MM.1S (cell line): ENCODE results near the gene UBE2Q1.

Experiments used
- DNase-seq: peaks from one replicate; pipeline ENCODE4 v3.0.0-alpha.2; 2015
- H2AFZ ChIP-seq: fragments of 300-600 bp; sonication (generic); 2 replicates; pipeline ENCODE4 v1.6.0; 2016; ENCODE audit warnings: antibody characterized with exemption, low read length
- H3F3A ChIP-seq: fragments of 300-600 bp; sonication (generic); 2 replicates; pipeline ENCODE4 v1.6.1; 2016; ENCODE audit warnings: mild to moderate bottlenecking, antibody characterized with exemption, low read length, moderate library complexity, mixed read lengths; ENCODE audit not compliant: insufficient read depth
- H3K27ac ChIP-seq: fragments of 300-600 bp; sonication (generic); 2 replicates; pipeline ENCODE4 v1.5.1; 2016; ENCODE audit warnings: mild to moderate bottlenecking, low read length
- H3K27me3 ChIP-seq: fragments of 300-600 bp; sonication (generic); replicated peaks from 2 replicates; pipeline ENCODE4 v1.6.0; 2016; ENCODE audit warnings: low read length; ENCODE audit not compliant: insufficient read depth
- H3K36me3 ChIP-seq: fragments of 300-600 bp; sonication (generic); replicated peaks from 2 replicates; pipeline ENCODE4 v1.6.1; 2016; ENCODE audit warnings: mild to moderate bottlenecking, low read length, mixed read lengths; ENCODE audit not compliant: insufficient read depth
- H3K4me1 ChIP-seq: fragments of 300-600 bp; sonication (generic); 2 replicates; pipeline ENCODE4 v1.6.1; 2016; ENCODE audit warnings: low read length, mixed read lengths
- H3K4me2 ChIP-seq: fragments of 300-600 bp; sonication (generic); 2 replicates; pipeline ENCODE4 v1.6.0; 2016; ENCODE audit warnings: low read depth, low read length
- H3K4me3 ChIP-seq: fragments of 300-600 bp; sonication (generic); 2 replicates; pipeline ENCODE4 v1.5.1; 2016; ENCODE audit warnings: low read length, mixed read lengths
- H3K79me2 ChIP-seq: fragments of 300-600 bp; sonication (generic); 2 replicates; pipeline ENCODE4 v1.6.1; 2016; ENCODE audit warnings: mixed run types, low read length, mixed read lengths
- H3K9ac ChIP-seq: fragments of 300-600 bp; sonication (generic); 2 replicates; pipeline ENCODE4 v1.6.1; 2016; ENCODE audit warnings: low read length, mixed read lengths
- H3K9me2 ChIP-seq: fragments of 300-600 bp; sonication (generic); replicated peaks from 2 replicates; pipeline ENCODE4 v1.6.1; 2016; ENCODE audit warnings: mild to moderate bottlenecking, low read length, mixed read lengths; ENCODE audit not compliant: insufficient read depth
- H3K9me3 ChIP-seq: fragments of 300-600 bp; sonication (generic); replicated peaks from 2 replicates; pipeline ENCODE4 v1.6.1; 2016; ENCODE audit warnings: mild to moderate bottlenecking, low read length, mixed read lengths; ENCODE audit not compliant: insufficient read depth
- H4K20me1 ChIP-seq: fragments of 300-600 bp; sonication (generic); 2 replicates; pipeline ENCODE4 v1.6.1; 2016; ENCODE audit warnings: mild to moderate bottlenecking, low read length, moderate library complexity, mixed read lengths; ENCODE audit not compliant: insufficient read depth
- EZH2 ChIP-seq: fragments of 300-600 bp; sonication (generic); optimal IDR thresholded peaks from 2 replicates; pipeline ENCODE3; 2017; ENCODE audit warnings: low read depth, mild to moderate bottlenecking, antibody characterized with exemption, low read length, mixed read lengths
- EZH2phosphoT487 ChIP-seq: fragments of 300-600 bp; sonication (generic); IDR thresholded peaks from 2 replicates; pipeline ENCODE4 v1.6.1; 2018; ENCODE audit warnings: antibody characterized with exemption, low read length
- TF ChIP-seq, protein P1 (sequence below): fragments of 300-600 bp; sonication (generic); IDR thresholded peaks from 2 replicates; pipeline ENCODE4 v1.5.1; 2016; ENCODE audit warnings: antibody characterized with exemption, low read length, mixed read lengths

Gene UBE2Q1

DNA sequence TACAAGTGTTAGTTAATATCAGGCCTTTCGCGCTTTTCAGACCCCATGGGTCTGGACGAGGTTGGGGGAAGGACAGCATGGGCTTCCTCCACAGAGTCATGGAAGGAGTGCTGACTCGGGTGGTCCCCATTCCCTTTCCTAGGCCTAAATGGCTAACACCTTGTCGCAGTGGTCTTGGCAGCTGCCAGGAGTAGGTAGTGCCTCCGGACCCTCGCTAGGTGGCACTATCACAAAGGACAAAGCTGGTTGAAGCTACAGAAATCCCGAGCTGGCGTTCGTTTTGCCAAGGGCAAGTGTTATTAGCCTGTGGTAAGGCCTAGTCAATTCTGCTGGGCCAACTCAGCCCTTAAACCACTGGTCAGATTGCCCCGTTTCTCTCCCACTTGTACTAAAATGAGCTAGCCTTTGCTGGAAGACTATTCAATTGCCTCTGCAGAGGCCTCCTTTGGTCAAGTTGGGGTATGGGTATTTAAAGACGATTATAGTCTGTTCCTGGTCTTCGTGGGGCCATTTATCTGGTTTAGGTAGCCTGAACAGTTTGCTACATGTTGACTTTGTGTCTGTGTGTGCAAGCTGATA, 1.1 kb upstream of the UBE2Q1 start:
- Histone ChIP-seq H3K4me3 (peak overlapping the region; percentile 71), H3K9ac (peak overlapping the region; percentile 67), H3K9me3 (no peaks in the 10 kb centered on the region), H3F3A (peaks cover 13% of the 10 kb centered on the region), H3K9me2 (no peaks in the 10 kb centered on the region), H3K36me3 (peaks cover 9% of the 10 kb centered on the region), H3K79me2 (peaks cover 37% of the 10 kb centered on the region), H3K27me3 (no peaks in the 10 kb centered on the region), H2AFZ (peak overlapping the region; percentile 74), H3K4me2 (peak overlapping the region; percentile 95), H3K4me1 (peaks cover 16% of the 10 kb centered on the region), H3K27ac (peak overlapping the region; percentile 54), H4K20me1 (0 out of 2 replicates have a peak, but pooled peaks cover 10% of the 10 kb centered on the region)
- DNase-seq, result peak; percentile 97
- TF ChIP-seq, protein P1, sequence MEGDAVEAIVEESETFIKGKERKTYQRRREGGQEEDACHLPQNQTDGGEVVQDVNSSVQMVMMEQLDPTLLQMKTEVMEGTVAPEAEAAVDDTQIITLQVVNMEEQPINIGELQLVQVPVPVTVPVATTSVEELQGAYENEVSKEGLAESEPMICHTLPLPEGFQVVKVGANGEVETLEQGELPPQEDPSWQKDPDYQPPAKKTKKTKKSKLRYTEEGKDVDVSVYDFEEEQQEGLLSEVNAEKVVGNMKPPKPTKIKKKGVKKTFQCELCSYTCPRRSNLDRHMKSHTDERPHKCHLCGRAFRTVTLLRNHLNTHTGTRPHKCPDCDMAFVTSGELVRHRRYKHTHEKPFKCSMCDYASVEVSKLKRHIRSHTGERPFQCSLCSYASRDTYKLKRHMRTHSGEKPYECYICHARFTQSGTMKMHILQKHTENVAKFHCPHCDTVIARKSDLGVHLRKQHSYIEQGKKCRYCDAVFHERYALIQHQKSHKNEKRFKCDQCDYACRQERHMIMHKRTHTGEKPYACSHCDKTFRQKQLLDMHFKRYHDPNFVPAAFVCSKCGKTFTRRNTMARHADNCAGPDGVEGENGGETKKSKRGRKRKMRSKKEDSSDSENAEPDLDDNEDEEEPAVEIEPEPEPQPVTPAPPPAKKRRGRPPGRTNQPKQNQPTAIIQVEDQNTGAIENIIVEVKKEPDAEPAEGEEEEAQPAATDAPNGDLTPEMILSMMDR, result peak; percentile 100
- TF ChIP-seq EZH2, result no peak

DNA sequence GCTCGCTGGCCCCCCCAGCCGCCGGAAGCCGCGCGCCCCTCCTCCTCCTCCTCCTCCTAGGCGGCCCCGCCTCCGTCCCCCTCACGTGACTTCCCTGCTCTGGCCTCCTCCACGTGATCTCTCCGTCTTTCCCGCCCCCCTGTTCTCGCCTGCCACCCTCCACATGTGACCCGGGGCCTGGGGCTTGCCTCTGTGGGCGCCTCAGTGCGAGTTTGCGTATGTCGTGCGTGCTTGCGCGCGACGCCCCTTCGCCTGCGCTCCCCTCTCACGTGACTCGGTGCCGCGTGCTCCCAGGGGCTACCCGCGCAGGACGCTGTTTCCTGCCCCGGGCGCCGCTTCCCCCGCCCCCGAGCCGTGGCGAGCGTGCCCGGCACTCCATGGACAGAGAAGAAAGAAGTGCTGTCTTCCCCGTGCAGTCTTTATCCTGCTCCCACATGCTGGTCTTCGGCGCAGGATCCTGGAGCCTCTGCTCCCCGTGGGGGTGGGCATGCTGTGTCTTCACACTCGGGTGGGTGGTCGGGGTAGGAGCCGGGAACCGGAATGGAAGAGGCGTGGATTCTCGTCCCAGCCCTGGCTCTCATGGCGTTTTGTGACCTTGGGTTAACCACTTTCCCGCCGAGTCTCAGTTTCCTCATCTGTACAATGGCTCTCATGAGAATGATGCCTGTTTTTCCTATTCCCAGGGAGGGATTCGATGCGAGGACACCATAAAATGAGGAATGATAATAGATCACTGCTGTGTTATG, 431 bp upstream of the UBE2Q1 start:
- peaks cover 16% of the 10 kb centered on the region for H3F3A ChIP-seq
- H3K9me2 ChIP-seq, result no peaks in the 10 kb centered on the region
- peaks cover 16% of the 10 kb centered on the region for H3K4me1 ChIP-seq
- H2AFZ ChIP-seq, result peak overlapping the region; percentile 74
- H4K20me1 ChIP-seq, result 0 out of 2 replicates have a peak, but pooled peaks cover 10% of the 10 kb centered on the region
- DNase-seq, result peak; percentile 100
- H3K4me3 ChIP-seq, result peak overlapping the region; percentile 71
- H3K36me3 ChIP-seq, result peaks cover 16% of the 10 kb centered on the region
- peaks cover 43% of the 10 kb centered on the region for H3K79me2 ChIP-seq
- no peaks in the 10 kb centered on the region for H3K27me3 ChIP-seq
- no peak for TF ChIP-seq EZH2phosphoT487
- no peak for TF ChIP-seq EZH2
- TF ChIP-seq, protein P1, result no peak
- peak overlapping the region; percentile 95 for H3K4me2 ChIP-seq
- H3K9me3 ChIP-seq, result no peaks in the 10 kb centered on the region
- peak overlapping the region; percentile 67 for H3K9ac ChIP-seq
- H3K27ac ChIP-seq, result peak overlapping the region; percentile 54

DNA sequence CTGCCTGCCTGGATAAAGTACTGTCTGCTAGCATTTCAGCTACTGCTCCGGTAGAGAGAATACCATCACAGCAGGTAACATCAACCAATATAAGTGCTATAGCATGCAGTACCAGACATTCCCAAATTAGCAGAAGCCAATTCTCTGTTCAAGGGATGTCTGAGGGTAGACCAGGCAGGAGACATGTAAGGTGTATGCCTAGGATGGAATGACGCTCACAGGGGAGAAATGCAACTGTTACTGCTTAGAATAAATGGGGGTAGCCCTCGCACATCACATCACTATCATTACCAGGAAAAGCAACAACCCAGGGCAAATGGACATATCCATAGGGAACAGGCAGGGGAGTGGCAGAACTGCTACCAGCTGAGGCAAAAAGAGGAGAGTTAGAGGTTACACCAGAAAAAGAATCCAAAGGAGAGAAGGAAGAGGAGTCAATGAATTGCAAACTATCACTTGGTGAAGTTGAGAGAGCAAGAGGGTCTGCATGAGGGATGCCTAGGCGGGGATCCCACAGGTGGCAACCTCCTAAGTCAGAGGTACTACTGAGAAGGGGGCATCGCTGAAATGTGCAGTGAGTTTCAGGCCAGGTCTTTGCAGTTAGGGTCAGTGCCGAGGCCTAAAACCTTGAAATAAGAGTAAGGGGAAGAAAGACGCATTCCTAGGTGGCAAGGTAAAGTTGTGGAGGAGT, 1.1 kb downstream of the UBE2Q1 start:
- H2AFZ ChIP-seq, result peak overlapping the region; percentile 46

More for the DNA sequence above, 1.1 kb downstream of the UBE2Q1 start:
- Histone ChIP-seq H3K27me3 (no peaks in the 10 kb centered on the region), H3K4me2 (peak overlapping the region; percentile 96), H3K9ac (peak overlapping the region; percentile 87), H3K36me3 (peaks cover 26% of the 10 kb centered on the region), H3F3A (peaks cover 16% of the 10 kb centered on the region), H3K9me2 (no peaks in the 10 kb centered on the region), H3K4me3 (peak overlapping the region; percentile 88), H3K27ac (no peak overlapping the region), H3K4me1 (peaks cover 16% of the 10 kb centered on the region), H4K20me1 (0 out of 2 replicates have a peak, but pooled peaks cover 10% of the 10 kb centered on the region), H3K79me2 (peaks cover 43% of the 10 kb centered on the region), H3K9me3 (no peaks in the 10 kb centered on the region)
- no peak for TF ChIP-seq EZH2
- TF ChIP-seq EZH2phosphoT487, result no peak
- TF ChIP-seq, protein P1, result no peak
- DNase-seq, result no peak
